Esophagus squamous epithelium (tissue), 5 donors: ENCODE data around the gene SLC7A14. TPM values are rescaled to one million over a fixed set of nuclear protein-coding genes. Genes with fewer than 3 reads are reported as not detected.

ENCODE experiments used
- DNase-seq: peaks from one replicate; lab custom pipeline; 2025; lab: John Stamatoyannopoulos, UW
- H3K27ac ChIP-seq, 4 donors: fragments of 200-600 bp; sonication (generic); one replicate each; pipeline ENCODE4 v1.5.1; 2016 to 2019; ENCODE audit warnings: mild to moderate bottlenecking in 1 of 4
- H3K27me3 ChIP-seq, 4 donors: fragments of 200-600 bp; sonication (generic); 1 replicate in 3 of 4; 2 replicates in 1 of 4; pipeline versions ENCODE4 v1.5.1 to v1.6.0; 2017 to 2021; ENCODE audit warnings: antibody characterized with exemption in 1 of 4
- H3K36me3 ChIP-seq, 3 donors: fragments of 200-600 bp; sonication (generic); one replicate each; pipeline ENCODE4 v1.5.1; 2016 to 2019
- H3K4me1 ChIP-seq, 3 donors: fragments of 200-600 bp; sonication (generic); one replicate each; pipeline ENCODE4 v1.5.1; 2017 to 2019
- H3K4me3 ChIP-seq, 4 donors: fragments of 200-600 bp; sonication (generic); 1 replicate in 3 of 4; 2 replicates in 1 of 4; pipeline ENCODE4 v1.5.1; 2016 to 2019; ENCODE audit warnings: mild to moderate bottlenecking in 2 of 4, moderate library complexity in 1 of 4
- H3K9me3 ChIP-seq, 3 donors: fragments of 200-600 bp; sonication (generic); one replicate each; pipeline ENCODE4 v1.5.1; 2016 to 2019
- POLR2A ChIP-seq, 4 donors: fragments of 450-650 bp; IDR thresholded peaks; one replicate each; pipeline ENCODE4 v1.6.1; 2017; ENCODE audit warnings: antibody characterized with exemption in 4 of 4, mild to moderate bottlenecking in 4 of 4, moderate library complexity in 3 of 4
- WGBS, 2 donors: methylation state at CpG; one replicate each; pipeline ENCODE4 v1.1.5; 2018; 5-methylcytosine and 5-hydroxymethylcytosine counted together
- intact Hi-C: fragments of 100-400 bp; cut with DNase I; formaldehyde crosslinking; loops from one replicate; pipeline ENCODE4 v1.15.0; 2022
- total RNA-seq, 4 donors: library from RNA; depleted of rRNA; stranded (reverse); fragments of >200 nt; gene quantifications; one replicate each; pipeline ENCODE4 v1.1.0, GENCODE V29; 2016
- TF ChIP-seq, protein P1 (sequence below), 6 experiments: fragments of 450-650 bp in 4 of 6; fragments of 200-600 bp in 2 of 6; sonication (generic) in 2 of 6; IDR thresholded peaks; one replicate each; pipeline ENCODE4 v1.5.1; 2016 to 2019; ENCODE audit warnings: antibody characterized with exemption in 6 of 6, mild to moderate bottlenecking in 4 of 6, moderate library complexity in 4 of 6
- donor health status: DM: yes; HTN: yes; CAD: no.

SLC7A14 gene
- total RNA-seq, 4 donors from 2014 or later, result under 0.01 TPM; not detected in 3

- Histone ChIP-seq H3K9me3 (no peaks in the 10 kb centered on the region), H3K27me3 (no peaks in the 10 kb centered on the region), H3K27ac (no peak overlapping the region), H3K36me3 (no peaks in the 10 kb centered on the region), H3K4me1 (no peaks in the 10 kb centered on the region), H3K4me3 (no peak overlapping the region)
- TF ChIP-seq, protein P1, sequence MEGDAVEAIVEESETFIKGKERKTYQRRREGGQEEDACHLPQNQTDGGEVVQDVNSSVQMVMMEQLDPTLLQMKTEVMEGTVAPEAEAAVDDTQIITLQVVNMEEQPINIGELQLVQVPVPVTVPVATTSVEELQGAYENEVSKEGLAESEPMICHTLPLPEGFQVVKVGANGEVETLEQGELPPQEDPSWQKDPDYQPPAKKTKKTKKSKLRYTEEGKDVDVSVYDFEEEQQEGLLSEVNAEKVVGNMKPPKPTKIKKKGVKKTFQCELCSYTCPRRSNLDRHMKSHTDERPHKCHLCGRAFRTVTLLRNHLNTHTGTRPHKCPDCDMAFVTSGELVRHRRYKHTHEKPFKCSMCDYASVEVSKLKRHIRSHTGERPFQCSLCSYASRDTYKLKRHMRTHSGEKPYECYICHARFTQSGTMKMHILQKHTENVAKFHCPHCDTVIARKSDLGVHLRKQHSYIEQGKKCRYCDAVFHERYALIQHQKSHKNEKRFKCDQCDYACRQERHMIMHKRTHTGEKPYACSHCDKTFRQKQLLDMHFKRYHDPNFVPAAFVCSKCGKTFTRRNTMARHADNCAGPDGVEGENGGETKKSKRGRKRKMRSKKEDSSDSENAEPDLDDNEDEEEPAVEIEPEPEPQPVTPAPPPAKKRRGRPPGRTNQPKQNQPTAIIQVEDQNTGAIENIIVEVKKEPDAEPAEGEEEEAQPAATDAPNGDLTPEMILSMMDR (IDR thresholded peaks at IDR 0.05), result no peak
- no peak for TF ChIP-seq POLR2A (IDR thresholded peaks at IDR 0.05)
- DNase-seq, result no peak
- intact Hi-C loops, result no loop called here
Measured at GRCh38 chr3:170524073-170524472, 61.8 kb downstream of the SLC7A14 start.

GRCh38 chr3:170523248-170523647, 62.6 kb downstream of the SLC7A14 start:
- TF ChIP-seq, protein P1 (IDR thresholded peaks at IDR 0.05), result no peak
- no peak for TF ChIP-seq POLR2A (IDR thresholded peaks at IDR 0.05)
- intact Hi-C loops, result no loop called here
- Histone ChIP-seq H3K27ac (no peak overlapping the region), H3K36me3 (no peaks in the 10 kb centered on the region), H3K9me3 (no peaks in the 10 kb centered on the region), H3K27me3 (no peaks in the 10 kb centered on the region), H3K4me1 (no peaks in the 10 kb centered on the region), H3K4me3 (no peak overlapping the region)
- WGBS, 2 donors, result 18 to 24% methylated on average over 2 of the region's 2 CpGs
- no peak for DNase-seq

DNA sequence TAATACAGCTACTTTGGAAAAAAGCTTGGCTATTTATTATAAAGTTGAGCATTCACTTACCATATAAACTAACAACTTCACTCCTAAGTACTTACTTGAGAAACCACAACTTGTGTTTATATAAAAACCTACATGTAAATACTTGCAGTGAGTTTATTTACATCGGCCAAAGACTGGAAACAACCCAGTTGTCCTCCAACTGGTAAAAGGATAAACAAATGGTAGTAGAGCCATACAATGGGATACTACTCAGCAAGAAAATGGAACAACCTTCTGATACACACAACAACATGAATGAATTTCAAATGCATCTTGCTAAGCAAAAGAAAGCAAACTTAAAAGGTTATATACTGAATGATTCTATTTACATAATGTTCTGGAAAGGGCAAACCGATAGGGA, 63.7 kb downstream of the SLC7A14 start:
- Histone ChIP-seq H3K4me1 (no peaks in the 10 kb centered on the region), H3K27me3 (peaks cover 0 to 3% (median 0%) of the 10 kb centered on the region in 4 donors), H3K27ac (no peak overlapping the region), H3K4me3 (no peak overlapping the region), H3K36me3 (no peaks in the 10 kb centered on the region), H3K9me3 (no peaks in the 10 kb centered on the region)
- no peak for DNase-seq
- TF ChIP-seq, protein P1 (IDR thresholded peaks at IDR 0.05), result no peak
- no peak for TF ChIP-seq POLR2A (IDR thresholded peaks at IDR 0.05)
- WGBS, 2 donors, result 49 to 50% methylated on average over 2 of the region's 2 CpGs
- intact Hi-C loops, result no loop called here

DNA sequence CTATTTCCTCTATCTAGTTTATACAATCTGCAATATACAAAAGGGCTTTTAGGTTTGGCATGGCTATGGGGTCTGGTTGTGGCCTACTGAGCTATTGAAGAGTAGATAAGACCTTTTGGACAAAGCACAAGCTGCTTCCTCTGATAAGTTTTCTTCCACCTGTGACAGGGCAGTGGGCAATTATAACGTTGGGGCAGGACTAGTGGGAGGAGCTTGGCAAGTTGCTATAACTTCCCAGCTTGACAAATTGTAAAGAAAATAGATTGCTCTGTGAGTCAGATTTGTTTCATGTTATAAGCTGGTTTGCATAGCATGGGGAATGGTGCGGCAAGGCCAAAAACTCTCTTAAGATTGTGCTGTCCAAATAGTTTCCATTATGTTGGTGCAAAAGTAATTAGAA, 64.9 kb downstream of the SLC7A14 start:
- no peak for DNase-seq
- Histone ChIP-seq H3K4me1 (no peaks in the 10 kb centered on the region), H3K36me3 (no peaks in the 10 kb centered on the region), H3K9me3 (no peaks in the 10 kb centered on the region), H3K27me3 (peaks cover 0 to 3% (median 0%) of the 10 kb centered on the region in 4 donors), H3K27ac (no peak overlapping the region), H3K4me3 (no peak overlapping the region)
- TF ChIP-seq, protein P1 (IDR thresholded peaks at IDR 0.05), result no peak
- no peak for TF ChIP-seq POLR2A (IDR thresholded peaks at IDR 0.05)
- WGBS, 2 donors, result 28 to 42% methylated on average over 2 of the region's 2 CpGs
- intact Hi-C loops, result no loop called here

DNA sequence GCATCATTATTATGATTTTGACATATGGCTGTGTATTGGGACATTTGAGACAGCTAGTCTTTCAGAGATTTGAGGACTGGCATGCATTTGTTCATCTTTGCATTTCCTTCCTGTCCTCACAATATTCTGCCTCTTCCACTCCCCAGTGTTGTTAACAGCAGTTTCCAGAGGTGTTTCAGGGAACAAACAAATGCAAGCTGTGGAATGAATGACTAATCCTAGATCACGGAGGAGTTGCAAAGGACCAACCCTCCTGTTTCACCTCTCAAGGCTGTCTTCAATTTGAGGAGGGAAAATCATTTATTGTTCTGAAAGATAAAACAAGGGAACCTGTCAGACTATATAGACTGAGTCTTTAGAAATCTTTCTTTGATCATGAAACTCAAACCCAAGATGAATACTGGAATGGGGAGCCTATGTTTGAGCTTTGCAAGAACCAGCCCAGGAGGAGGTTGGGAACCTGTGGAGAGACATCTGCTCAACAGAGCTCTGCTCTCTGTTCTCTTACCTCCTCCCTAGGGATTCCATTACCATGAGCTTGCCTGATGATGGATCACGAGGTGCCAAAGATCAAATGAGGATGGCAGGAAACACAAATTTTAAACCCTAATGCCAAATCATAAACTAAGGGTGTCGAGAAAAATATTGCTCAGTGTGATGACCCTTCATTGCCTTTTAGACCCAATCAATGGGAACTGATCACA, 68.5 kb downstream of the SLC7A14 start:
- Histone ChIP-seq H3K27ac (no peak overlapping the region), H3K4me1 (no peaks in the 10 kb centered on the region), H3K4me3 (no peak overlapping the region), H3K36me3 (no peaks in the 10 kb centered on the region), H3K27me3 (peaks cover 0 to 3% (median 0%) of the 10 kb centered on the region in 4 donors), H3K9me3 (no peaks in the 10 kb centered on the region)
- DNase-seq, result no peak
- WGBS, 2 donors, result 41 to 43% methylated on average over 3 of the region's 3 CpGs
- no peak for TF ChIP-seq POLR2A (IDR thresholded peaks at IDR 0.05)
- TF ChIP-seq, protein P1 (IDR thresholded peaks at IDR 0.05), result no peak
- intact Hi-C loops, result no loop called here
